Measurements from ENCODE around the gene CACNA1G.

CACNA1G gene

GRCh38 chr17:50527155-50527762 is 33.3 kb upstream of the CACNA1G start:
- peaks cover 18% of the 10 kb centered on the region for H3K27me3 ChIP-seq (ENCODE audit: insufficient read depth, low read length, poor library complexity)
- no peak overlapping the region for H2AFZ ChIP-seq (ENCODE audit: low read depth, low read length)
- DNase-seq = no peak
- no peak for ATAC-seq (ENCODE audit: insufficient read depth, low read depth)
- no peaks in the 10 kb centered on the region for H4K20me1 ChIP-seq (ENCODE audit: insufficient read depth, low read length)
- no peak overlapping the region for H3K9ac ChIP-seq (ENCODE audit: low read depth, low read length)
- H3K4me1 ChIP-seq (ENCODE audit: insufficient read depth, low read length) = no peaks in the 10 kb centered on the region
- H3K9me3 ChIP-seq (ENCODE audit: insufficient read depth, low read length, severe bottlenecking) = no peaks in the 10 kb centered on the region
- TF ChIP-seq CTCF (IDR thresholded peaks at IDR 0.05; ENCODE audit: borderline replicate concordance, extremely low read depth, low read length, poor library complexity, severe bottlenecking) (no peak), EZH2 (IDR thresholded peaks at IDR 0.05; ENCODE audit: borderline replicate concordance, low read depth, low read length, severe bottlenecking) (no peak)
- no peak overlapping the region for H3K4me2 ChIP-seq (ENCODE audit: insufficient read depth, low read length)
- H3K36me3 ChIP-seq (ENCODE audit: insufficient read depth, low read length) = no peaks in the 10 kb centered on the region
- no peak overlapping the region for H3K4me3 ChIP-seq (ENCODE audit: low read depth in 1 of 2, low read length in 2 of 2)
- H3K27ac ChIP-seq (ENCODE audit: low read length) = no peak overlapping the region
- no peaks in the 10 kb centered on the region for H3K79me2 ChIP-seq (ENCODE audit: insufficient read depth, low read length)

GRCh38 chr17:50527949-50528474 is 32.5 kb upstream of the CACNA1G start:
- TF ChIP-seq EZH2 (IDR thresholded peaks at IDR 0.05; ENCODE audit: borderline replicate concordance, low read depth, low read length, severe bottlenecking) (no peak), CTCF (IDR thresholded peaks at IDR 0.05; ENCODE audit: borderline replicate concordance, extremely low read depth, low read length, poor library complexity, severe bottlenecking) (no peak)
- H3K4me3 ChIP-seq (ENCODE audit: low read depth in 1 of 2, low read length in 2 of 2) = no peak overlapping the region
- H3K27me3 ChIP-seq (ENCODE audit: insufficient read depth, low read length, poor library complexity) = peaks cover 26% of the 10 kb centered on the region
- H3K4me1 ChIP-seq (ENCODE audit: insufficient read depth, low read length) = no peaks in the 10 kb centered on the region
- H4K20me1 ChIP-seq (ENCODE audit: insufficient read depth, low read length) = no peaks in the 10 kb centered on the region
- no peaks in the 10 kb centered on the region for H3K79me2 ChIP-seq (ENCODE audit: insufficient read depth, low read length)
- no peak overlapping the region for H3K9ac ChIP-seq (ENCODE audit: low read depth, low read length)
- ATAC-seq (ENCODE audit: insufficient read depth, low read depth) (no peak), DNase-seq (no peak)
- H3K9me3 ChIP-seq (ENCODE audit: insufficient read depth, low read length, severe bottlenecking) = no peaks in the 10 kb centered on the region
- H3K4me2 ChIP-seq (ENCODE audit: insufficient read depth, low read length) = no peak overlapping the region
- H3K27ac ChIP-seq (ENCODE audit: low read length) = no peak overlapping the region
- H3K36me3 ChIP-seq (ENCODE audit: insufficient read depth, low read length) = no peaks in the 10 kb centered on the region
- H2AFZ ChIP-seq (ENCODE audit: low read depth, low read length) = no peak overlapping the region

GRCh38 chr17:50529849-50530248 is 30.7 kb upstream of the CACNA1G start:
- H3K9me3 ChIP-seq (ENCODE audit: insufficient read depth, low read length, severe bottlenecking) = no peaks in the 10 kb centered on the region
- TF ChIP-seq EZH2 (IDR thresholded peaks at IDR 0.05; ENCODE audit: borderline replicate concordance, low read depth, low read length, severe bottlenecking) (no peak), CTCF (IDR thresholded peaks at IDR 0.05; ENCODE audit: borderline replicate concordance, extremely low read depth, low read length, poor library complexity, severe bottlenecking) (no peak)
- H3K4me2 ChIP-seq (ENCODE audit: insufficient read depth, low read length) = no peak overlapping the region
- H3K27me3 ChIP-seq (ENCODE audit: insufficient read depth, low read length, poor library complexity) = peaks cover 42% of the 10 kb centered on the region
- no peak overlapping the region for H3K9ac ChIP-seq (ENCODE audit: low read depth, low read length)
- DNase-seq (no peak), ATAC-seq (ENCODE audit: insufficient read depth, low read depth) (no peak)
- no peak overlapping the region for H3K4me3 ChIP-seq (ENCODE audit: low read depth in 1 of 2, low read length in 2 of 2)
- H3K27ac ChIP-seq (ENCODE audit: low read length) = no peak overlapping the region
- no peaks in the 10 kb centered on the region for H3K36me3 ChIP-seq (ENCODE audit: insufficient read depth, low read length)
- no peaks in the 10 kb centered on the region for H3K4me1 ChIP-seq (ENCODE audit: insufficient read depth, low read length)
- H3K79me2 ChIP-seq (ENCODE audit: insufficient read depth, low read length) = no peaks in the 10 kb centered on the region
- no peaks in the 10 kb centered on the region for H4K20me1 ChIP-seq (ENCODE audit: insufficient read depth, low read length)
- H2AFZ ChIP-seq (ENCODE audit: low read depth, low read length) = no peak overlapping the region
